GM21825 (cell line): Measurements from ENCODE around the gene ARHGEF37.
"Not testable (repeated sequence)": the region's sequence is repeated elsewhere in the genome, so short reads cannot be mapped to it uniquely, and the experiment has no call there.

Experiments used
- ATAC-seq: cut with Tn5 transposase; IDR thresholded peaks from one replicate; pipeline ENCODE4 v1.9.1; 2021; ENCODE audit warnings: mild to moderate bottlenecking, moderate library complexity; ENCODE audit not compliant: unreplicated experiment

ARHGEF37 gene, protein sequence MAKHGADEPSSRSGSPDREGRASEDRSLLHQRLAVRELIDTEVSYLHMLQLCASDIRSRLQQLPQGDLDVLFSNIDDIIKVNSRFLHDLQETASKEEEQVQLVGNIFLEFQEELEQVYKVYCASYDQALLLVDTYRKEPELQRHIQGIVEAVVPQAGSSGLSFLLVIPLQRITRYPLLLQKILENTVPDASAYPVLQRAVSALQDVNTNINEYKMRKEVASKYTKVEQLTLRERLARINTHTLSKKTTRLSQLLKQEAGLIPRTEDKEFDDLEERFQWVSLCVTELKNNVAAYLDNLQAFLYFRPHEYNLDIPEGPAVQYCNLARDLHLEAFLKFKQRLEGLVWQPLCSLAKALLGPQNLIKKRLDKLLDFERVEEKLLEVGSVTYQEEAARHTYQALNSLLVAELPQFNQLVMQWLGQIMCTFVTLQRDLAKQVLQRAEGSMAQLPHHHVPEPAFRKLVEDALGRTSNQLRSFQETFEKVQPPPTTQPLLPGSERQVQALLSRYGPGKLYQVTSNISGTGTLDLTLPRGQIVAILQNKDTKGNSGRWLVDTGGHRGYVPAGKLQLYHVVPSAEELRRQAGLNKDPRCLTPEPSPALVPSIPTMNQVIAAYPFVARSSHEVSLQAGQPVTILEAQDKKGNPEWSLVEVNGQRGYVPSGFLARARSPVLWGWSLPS

GRCh38 chr5:149581192-149581861 lies at the start of gene ARHGEF37:
ARHGEF37 (plus strand) TSS chr5:149581498; CDS start chr5:149597770, 16,272 bp downstream.
- ATAC-seq: no peak

- no peak for ATAC-seq
These were observed 48.9 kb upstream of the ARHGEF37 start for GRCh38 chr5:149532413-149532812.

GRCh38 chr5:149535787-149536186 lies 45.5 kb upstream of the ARHGEF37 start:
- ATAC-seq: not testable (repeated sequence)

- no peak for ATAC-seq
These were observed 43.8 kb upstream of the ARHGEF37 start for GRCh38 chr5:149537374-149537975.

DNA sequence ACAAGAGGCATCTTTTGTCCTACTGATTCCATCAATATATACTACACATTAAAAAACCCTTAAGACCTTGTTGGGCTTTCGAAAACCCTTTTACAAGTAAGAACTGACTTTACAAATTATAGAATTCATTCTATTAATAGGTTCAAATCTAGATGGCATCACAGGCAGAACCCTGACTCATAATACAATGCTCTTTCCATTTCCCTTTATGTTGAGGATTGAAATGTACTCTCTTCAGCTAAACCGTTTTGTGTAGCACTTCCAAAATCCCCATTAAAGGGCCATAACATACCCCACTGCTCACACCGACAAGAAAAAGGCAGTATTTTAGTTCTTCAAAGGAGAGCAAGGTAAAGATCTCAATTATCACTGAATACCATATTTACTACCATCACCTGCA lies 41.2 kb upstream of the ARHGEF37 start:
- no peak for ATAC-seq

- ATAC-seq: no peak
These were observed 39.4 kb upstream of the ARHGEF37 start for GRCh38 chr5:149541893-149542292.

DNA sequence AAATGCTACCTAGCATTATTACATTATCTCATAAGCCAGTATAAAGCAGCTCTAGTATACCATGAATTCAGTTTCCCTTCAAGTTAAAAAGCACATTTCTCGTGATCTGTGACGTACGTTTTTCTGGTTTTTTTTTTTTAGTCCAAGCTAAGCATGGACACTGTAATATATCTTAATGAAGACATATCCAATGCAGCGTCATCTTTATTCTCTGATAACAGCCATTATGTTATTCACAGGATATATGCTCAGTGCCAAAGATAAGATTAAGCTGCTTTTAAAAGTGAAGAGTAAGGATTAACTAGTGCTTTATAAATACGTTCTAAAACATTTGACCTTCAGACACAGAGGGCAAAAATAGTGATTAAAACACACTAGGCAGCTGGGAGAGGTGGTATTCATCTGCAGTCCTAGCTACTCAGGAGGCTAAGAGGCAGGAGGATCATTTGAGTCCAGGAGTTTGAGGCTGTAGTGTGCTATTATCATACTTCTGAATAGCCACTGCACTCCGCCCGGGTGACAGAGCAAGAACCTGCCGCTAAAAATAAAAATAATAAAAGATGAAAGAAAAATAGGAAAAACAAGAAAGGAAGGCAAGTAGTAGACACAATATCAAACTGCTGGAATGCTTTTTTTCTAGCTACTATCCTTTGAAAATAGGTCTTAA lies 37.8 kb upstream of the ARHGEF37 start:
- ATAC-seq: no peak

GRCh38 chr5:149544028-149544420 lies 37.3 kb upstream of the ARHGEF37 start:
- ATAC-seq: no peak

- no peak for ATAC-seq
These were observed 36.0 kb upstream of the ARHGEF37 start for GRCh38 chr5:149545327-149545726.

DNA sequence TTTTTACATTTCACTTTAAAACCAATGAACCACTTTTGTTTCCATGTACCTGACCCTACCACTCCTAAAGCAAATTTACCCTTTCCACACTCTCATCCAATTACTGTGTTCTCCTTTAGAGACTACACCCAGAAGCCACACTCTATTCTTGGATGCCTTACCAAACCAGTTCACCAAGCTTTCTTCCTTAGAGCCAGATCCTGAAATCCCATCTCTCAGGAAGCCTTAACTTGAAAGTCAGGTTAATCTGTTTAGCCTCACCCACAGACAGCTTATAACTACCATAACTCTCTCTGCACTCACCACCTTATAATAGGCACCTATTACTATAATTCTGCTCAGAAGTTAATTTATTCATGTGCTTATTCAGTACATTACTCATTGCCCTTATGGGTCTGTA lies 34.3 kb upstream of the ARHGEF37 start:
- no peak for ATAC-seq

GRCh38 chr5:149549461-149550267 lies 31.6 kb upstream of the ARHGEF37 start:
- ATAC-seq: peak; percentile 44

DNA sequence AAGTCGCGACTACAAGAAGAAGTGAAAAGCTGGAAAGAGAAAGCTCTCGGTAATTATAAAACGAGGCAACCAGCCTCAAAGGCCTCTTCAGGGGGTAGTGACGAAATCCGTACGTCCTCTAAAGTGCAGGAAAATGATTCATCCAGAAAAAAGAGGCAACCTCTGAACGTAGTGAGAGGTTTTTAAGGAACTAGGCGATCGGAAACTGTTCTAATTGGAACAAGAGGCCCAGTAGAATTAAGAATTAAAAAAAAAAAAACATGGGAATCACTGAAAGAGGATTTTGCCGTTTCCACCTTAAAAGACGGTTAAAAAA lies 31.1 kb upstream of the ARHGEF37 start:
- ATAC-seq: no peak

DNA sequence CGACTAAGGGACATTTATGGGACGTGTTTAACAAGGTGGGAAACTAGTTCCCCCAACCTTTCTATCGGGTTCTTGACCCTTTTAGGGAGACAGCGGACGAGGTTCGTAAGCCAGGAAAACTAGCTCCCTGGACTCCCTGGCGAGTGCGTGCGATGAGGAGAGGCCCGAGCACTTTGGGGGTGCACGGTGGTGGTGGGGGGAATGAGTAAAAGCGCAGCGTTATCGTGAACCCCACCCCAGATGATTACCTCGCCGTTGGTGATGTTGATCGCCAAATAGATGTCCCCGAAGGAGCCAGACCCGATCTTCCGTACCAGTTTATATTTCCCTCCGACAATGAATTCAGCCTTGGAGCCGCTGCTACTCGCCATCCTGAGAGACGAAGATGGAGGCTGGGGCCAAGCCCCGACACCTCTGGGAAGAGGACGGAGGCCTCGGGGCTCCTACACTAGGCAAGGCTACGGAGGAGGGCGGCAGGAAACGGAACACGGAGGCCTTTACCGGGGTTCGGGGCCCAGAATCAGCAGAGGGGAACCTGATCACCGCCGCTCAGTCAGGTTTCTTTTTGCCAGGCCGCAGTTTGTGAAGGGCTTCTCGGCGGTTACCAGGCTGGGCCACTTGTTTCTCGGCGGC lies 30.6 kb upstream of the ARHGEF37 start:
- ATAC-seq: peak; percentile 7

- ATAC-seq: peak; percentile 88
These were observed 29.9 kb upstream of the ARHGEF37 start, which contains the start of gene CSNK1A1 for GRCh38 chr5:149551227-149552037. CSNK1A1 (minus strand) TSS chr5:149551439; CDS start chr5:149550964, 475 bp downstream.

DNA sequence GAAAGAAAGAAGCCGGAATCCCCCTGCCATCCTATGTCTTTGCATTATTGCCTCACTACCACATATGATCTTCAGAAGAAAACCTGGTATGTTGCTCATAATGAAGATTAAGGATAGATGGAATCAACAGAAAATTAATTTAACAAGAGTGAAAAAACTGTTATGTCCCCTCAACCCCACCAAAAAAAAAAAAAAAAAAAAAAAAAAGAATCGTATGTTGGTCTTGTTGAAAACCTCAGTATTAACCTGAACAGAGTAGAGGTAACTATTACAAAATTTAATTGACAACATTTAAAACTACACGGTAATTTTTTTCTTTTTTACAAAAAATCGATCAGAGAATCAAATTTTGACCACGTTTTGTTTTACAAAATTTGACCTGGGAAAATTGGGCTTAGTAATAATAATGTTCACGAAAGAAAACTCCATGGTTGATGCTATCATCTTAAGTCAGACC lies 29.2 kb upstream of the ARHGEF37 start:
- ATAC-seq: no peak

- no peak for ATAC-seq
These were observed 28.6 kb upstream of the ARHGEF37 start for GRCh38 chr5:149552553-149553160.

DNA sequence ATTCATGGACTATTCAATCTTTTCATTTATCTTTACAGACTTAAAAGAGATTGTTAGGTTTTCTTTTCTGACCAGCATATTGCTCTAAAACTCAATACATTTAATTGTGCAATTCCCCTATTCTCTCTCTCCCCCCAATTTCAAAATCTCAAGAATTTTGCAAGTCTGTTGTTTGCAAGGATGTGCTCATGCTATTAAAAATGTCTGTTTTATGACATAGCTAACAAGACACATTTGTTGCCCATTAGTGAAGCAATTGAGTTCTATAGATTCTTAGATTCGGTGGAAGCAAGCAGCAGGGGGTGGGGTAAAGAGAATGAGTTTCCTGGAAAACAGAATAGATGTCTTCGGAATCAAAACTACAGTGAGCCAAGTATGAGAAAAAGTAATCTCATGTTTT lies 21.6 kb upstream of the ARHGEF37 start:
- no peak for ATAC-seq

DNA sequence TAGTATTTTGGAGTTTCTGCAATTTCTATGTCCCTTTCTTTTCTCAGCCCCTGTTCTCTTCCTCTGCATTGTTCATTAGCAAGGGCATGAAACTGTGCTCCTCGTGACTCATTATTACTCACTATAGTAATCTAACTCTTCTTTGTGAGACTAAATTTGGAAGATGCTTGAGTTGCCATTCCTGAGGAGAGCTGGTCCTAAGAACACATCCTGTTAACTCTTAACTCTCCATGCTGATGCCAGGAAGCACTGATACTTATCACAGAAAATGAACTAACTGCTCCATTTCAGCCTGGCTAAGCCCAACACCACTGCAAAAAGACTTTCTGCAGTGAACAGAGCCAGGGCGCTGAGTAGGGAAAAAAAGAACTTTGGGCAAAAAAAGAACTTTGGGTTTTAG lies 19.4 kb upstream of the ARHGEF37 start:
- no peak for ATAC-seq
